Measurements from ENCODE around the gene EIF3A. TPM values are rescaled to one million over a fixed set of nuclear protein-coding genes. Genes with fewer than 3 reads are reported as not detected.
"Not testable (repeated sequence)": the region's sequence is repeated elsewhere in the genome, so short reads cannot be mapped to it uniquely, and the experiment has no call there.

Gene EIF3A
- total and polyA plus RNA-seq, 9 of the 15 experiments (the other 6 are each of a cell fraction or from before 2014, with no cell fraction given) = 19.6 to 163 (median 102) TPM

- H3K4me1 ChIP-seq (replicated peaks in 1 of 2; ENCODE audit: control insufficient read depth in 2 of 2, insufficient read depth in 2 of 2, low read length in 2 of 2) = peaks cover 3 to 13% of the 10 kb centered on the region in 2 experiments; a peak in 4 of 5 replicates
- H3K79me2 ChIP-seq (ENCODE audit: control insufficient read depth, insufficient read depth, low read length); H3K27me3 ChIP-seq (ENCODE audit: control insufficient read depth in 2 of 2, insufficient read depth in 2 of 2, low read length in 2 of 2); BruUV-seq (replicated peaks); H3K27ac ChIP-seq (ENCODE audit: extremely low read depth, low read depth, low read length); H3K9me3 ChIP-seq (replicated peaks; ENCODE audit: control insufficient read depth, insufficient read depth, low read depth, low read length); DNase-seq (ENCODE audit: extremely low read depth in 1 of 4, low spot score in 3 of 4); FAIRE-seq; H3K9ac ChIP-seq (ENCODE audit: insufficient read depth in 1 of 2, low read depth in 2 of 2, low read length in 2 of 2); H3K4me3 ChIP-seq; H3K9me1 ChIP-seq (ENCODE audit: control insufficient read depth, insufficient read depth, low read length); in situ Hi-C loops (cut with MboI); POLR2A ChIA-PET; ATAC-seq; H4K20me1 ChIP-seq (replicated peaks; ENCODE audit: control insufficient read depth, insufficient read depth, low read length); CTCF ChIA-PET (ENCODE audit: low intra/inter-chr PET ratio); H3K36me3 ChIP-seq (ENCODE audit: control insufficient read depth, insufficient read depth, low read length); H2AFZ ChIP-seq (ENCODE audit: low read depth, low read length); H3K4me2 ChIP-seq (ENCODE audit: insufficient read depth, low read length); intact Hi-C loops (cut with micrococcal nuclease): not testable (repeated sequence)
- 47% methylated on average over 2 of the region's 2 CpGs for WGBS (ENCODE audit: insufficient coverage, low coverage, missing lambda C conversion rate)
These were observed 27.2 kb upstream of the EIF3A start for GRCh38 chr10:119107771-119108170.

DNA sequence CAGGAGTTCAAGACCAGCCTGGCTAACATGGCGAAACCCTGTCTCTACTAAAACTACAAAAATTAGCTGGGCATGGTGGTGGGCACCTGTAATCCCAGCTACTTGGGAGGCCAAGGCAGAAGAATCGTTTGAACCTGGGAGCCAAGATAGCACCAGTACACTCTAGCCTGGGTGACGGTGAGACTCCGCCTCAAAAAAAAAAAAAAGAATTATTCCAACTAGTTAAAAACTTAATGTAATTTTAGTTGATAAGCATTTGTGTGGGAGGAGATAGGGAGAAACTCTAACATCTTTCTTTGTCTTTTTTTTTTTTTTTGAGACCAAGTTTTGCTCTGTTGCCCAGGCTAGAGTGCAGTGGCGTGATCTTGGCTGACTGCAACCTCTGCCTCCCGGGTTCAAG is 26.5 kb upstream of the EIF3A start:
- CTCF ChIA-PET (ENCODE audit: low intra/inter-chr PET ratio); intact Hi-C loops (cut with micrococcal nuclease); H3K27ac ChIP-seq (ENCODE audit: extremely low read depth, low read depth, low read length); ATAC-seq; H3K4me2 ChIP-seq (ENCODE audit: insufficient read depth, low read length); H3K27me3 ChIP-seq (ENCODE audit: control insufficient read depth in 2 of 2, insufficient read depth in 2 of 2, low read length in 2 of 2); H2AFZ ChIP-seq (ENCODE audit: low read depth, low read length); H3K9ac ChIP-seq (ENCODE audit: insufficient read depth in 1 of 2, low read depth in 2 of 2, low read length in 2 of 2); POLR2A ChIA-PET; H3K9me1 ChIP-seq (ENCODE audit: control insufficient read depth, insufficient read depth, low read length); DNase-seq (ENCODE audit: extremely low read depth in 1 of 4, low spot score in 3 of 4); BruUV-seq (replicated peaks); H3K4me3 ChIP-seq; FAIRE-seq; H3K9me3 ChIP-seq (replicated peaks; ENCODE audit: control insufficient read depth, insufficient read depth, low read depth, low read length); H3K36me3 ChIP-seq (ENCODE audit: control insufficient read depth, insufficient read depth, low read length); H4K20me1 ChIP-seq (replicated peaks; ENCODE audit: control insufficient read depth, insufficient read depth, low read length); H3K79me2 ChIP-seq (ENCODE audit: control insufficient read depth, insufficient read depth, low read length); in situ Hi-C loops (cut with MboI): not testable (repeated sequence)
- 50% methylated on average over 1 of the region's 6 CpGs for WGBS (ENCODE audit: insufficient coverage, low coverage, missing lambda C conversion rate)
- H3K4me1 ChIP-seq (replicated peaks in 1 of 2; ENCODE audit: control insufficient read depth in 2 of 2, insufficient read depth in 2 of 2, low read length in 2 of 2) = peaks cover 5 to 13% of the 10 kb centered on the region in 2 experiments; a peak in 4 of 5 replicates

- BruUV-seq (replicated peaks); H3K9ac ChIP-seq (ENCODE audit: insufficient read depth in 1 of 2, low read depth in 2 of 2, low read length in 2 of 2); H3K36me3 ChIP-seq (ENCODE audit: control insufficient read depth, insufficient read depth, low read length); H3K9me1 ChIP-seq (ENCODE audit: control insufficient read depth, insufficient read depth, low read length); H4K20me1 ChIP-seq (replicated peaks; ENCODE audit: control insufficient read depth, insufficient read depth, low read length); DNase-seq (ENCODE audit: extremely low read depth in 1 of 4, low spot score in 3 of 4); CTCF ChIA-PET (ENCODE audit: low intra/inter-chr PET ratio); H3K4me2 ChIP-seq (ENCODE audit: insufficient read depth, low read length); H3K27me3 ChIP-seq (ENCODE audit: control insufficient read depth in 2 of 2, insufficient read depth in 2 of 2, low read length in 2 of 2); H2AFZ ChIP-seq (ENCODE audit: low read depth, low read length); in situ Hi-C loops (cut with MboI); H3K79me2 ChIP-seq (ENCODE audit: control insufficient read depth, insufficient read depth, low read length); H3K9me3 ChIP-seq (replicated peaks; ENCODE audit: control insufficient read depth, insufficient read depth, low read depth, low read length); H3K4me3 ChIP-seq; FAIRE-seq; H3K27ac ChIP-seq (ENCODE audit: extremely low read depth, low read depth, low read length); POLR2A ChIA-PET; intact Hi-C loops (cut with micrococcal nuclease); ATAC-seq: not testable (repeated sequence)
- WGBS (ENCODE audit: insufficient coverage, low coverage, missing lambda C conversion rate) = 87% methylated on average over 3 of the region's 7 CpGs
- peaks cover 11 to 13% of the 10 kb centered on the region in 2 experiments; a peak in 4 of 5 replicates for H3K4me1 ChIP-seq (replicated peaks in 1 of 2; ENCODE audit: control insufficient read depth in 2 of 2, insufficient read depth in 2 of 2, low read length in 2 of 2)
These were observed 25.3 kb upstream of the EIF3A start for GRCh38 chr10:119105899-119106298.

All from K562 (cell line).